Measurements from ENCODE around the gene SLAIN1. TPM values are rescaled to one million over a fixed set of nuclear protein-coding genes. Genes with fewer than 3 reads are reported as not detected.

SLAIN1 gene
- total and polyA plus RNA-seq, 2 of the 8 experiments (the other 6 are each of a cell fraction or from before 2014, with no cell fraction given) = 35.0 to 37.7 TPM

DNA sequence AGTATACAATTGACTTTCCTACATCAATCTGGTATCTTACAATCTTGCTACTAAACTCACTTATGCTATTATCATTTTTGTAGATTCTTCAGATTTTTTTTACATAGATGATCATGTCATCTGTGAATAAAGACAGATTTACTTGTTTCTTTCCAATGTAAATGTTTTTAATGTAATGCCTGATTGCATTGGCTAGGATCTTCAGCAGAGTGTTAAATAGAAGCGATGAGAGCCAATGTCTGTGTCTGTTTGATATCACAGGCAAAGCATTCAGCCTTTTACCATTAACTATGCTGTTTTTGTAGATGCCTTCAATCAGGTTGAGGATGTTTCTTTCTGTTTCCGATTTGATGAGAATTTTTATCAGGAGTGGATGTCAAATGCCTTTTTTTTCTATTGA, 19.2 kb downstream of the SLAIN1 start:
- H3K4me1 ChIP-seq (replicated peaks in 1 of 4; ENCODE audit: control insufficient read depth in 3 of 4, insufficient read depth in 4 of 4, low read length in 3 of 4) = peaks cover 0 to 3% (median 0%) of the 10 kb centered on the region in 4 experiments; a peak in 2 of 7 replicates

More for the DNA sequence above, 19.2 kb downstream of the SLAIN1 start:
- Histone ChIP-seq H4K91ac (replicated peaks; ENCODE audit: insufficient read length, low read length) (no peak overlapping the region), H3K14ac (ENCODE audit: insufficient read length) (no peak overlapping the region), H3K79me2 (ENCODE audit: control insufficient read depth in 1 of 2, insufficient read depth in 2 of 2, low read length in 2 of 2) (peaks cover 0 to 56% of the 10 kb centered on the region in 2 experiments; a peak in 2 of 4 replicates), H2AK5ac (ENCODE audit: low read depth, low read length) (no peak overlapping the region), H3K56ac (replicated peaks; ENCODE audit: insufficient read length, low read depth, low read length) (no peak overlapping the region), H2BK12ac (ENCODE audit: low read depth, low read length) (no peak overlapping the region), H3K9me3 (ENCODE audit: insufficient read depth in 2 of 2, low read depth in 1 of 2, low read length in 1 of 2) (no peaks in the 10 kb centered on the region), H4K5ac (ENCODE audit: insufficient read length, low read depth, low read length) (no peak overlapping the region), H3K36me3 (ENCODE audit: control insufficient read depth in 2 of 4, insufficient read depth in 4 of 4, low read length in 3 of 4) (peaks cover 0 to 13% (median 4%) of the 10 kb centered on the region in 4 experiments; a peak in 2 of 8 replicates), H3K4ac (replicated peaks; ENCODE audit: insufficient read length, low read depth, low read length) (no peak overlapping the region), H3K79me1 (ENCODE audit: low read depth, low read length) (no peaks in the 10 kb centered on the region), H2AFZ (ENCODE audit: low read length) (no peak overlapping the region), H3K4me2 (ENCODE audit: insufficient read depth in 1 of 2, low read depth in 2 of 2, low read length in 2 of 2) (no peak overlapping the region), H3K9ac (replicated peaks in 1 of 4; ENCODE audit: extremely low read depth in 1 of 4, low read depth in 3 of 4, low read length in 3 of 4) (no peak overlapping the region), H2BK5ac (ENCODE audit: low read depth, low read length) (no peak overlapping the region), H2BK20ac (ENCODE audit: low read length) (no peak overlapping the region), H3K23me2 (ENCODE audit: low read depth, low read length) (no peaks in the 10 kb centered on the region), H3K4me3 (ENCODE audit: extremely low read depth in 1 of 4, insufficient read depth in 2 of 4, low read depth in 3 of 4, low read length in 4 of 4) (no peak overlapping the region), H3K27ac (ENCODE audit: low read depth, low read length) (no peak overlapping the region), H2BK120ac (replicated peaks; ENCODE audit: low read depth, low read length) (no peak overlapping the region), H2BK15ac (ENCODE audit: low read length) (no peak overlapping the region), H3K18ac (ENCODE audit: extremely low read depth, low read length) (no peak overlapping the region), H3K27me3 (replicated peaks in 1 of 4; ENCODE audit: control insufficient read depth in 3 of 4, extremely low read depth in 1 of 4, insufficient read depth in 3 of 4, low read length in 3 of 4) (no peaks in the 10 kb centered on the region), H4K8ac (ENCODE audit: extremely low read depth, insufficient read depth, low read length) (no peak overlapping the region), H4K20me1 (replicated peaks in 1 of 2; ENCODE audit: control insufficient read depth in 1 of 2, insufficient read depth in 2 of 2, low read length in 2 of 2) (peaks cover 0 to 3% of the 10 kb centered on the region in 2 experiments), H3K23ac (ENCODE audit: insufficient read length) (no peak overlapping the region)
- CTCF ChIA-PET (ENCODE audit: partially characterized antibody) = no interaction called here
- TF ChIP-seq YY1 (IDR thresholded peaks at IDR 0.05; ENCODE audit: low read depth, low read length) = no peak
- TF ChIP-seq, protein P1, sequence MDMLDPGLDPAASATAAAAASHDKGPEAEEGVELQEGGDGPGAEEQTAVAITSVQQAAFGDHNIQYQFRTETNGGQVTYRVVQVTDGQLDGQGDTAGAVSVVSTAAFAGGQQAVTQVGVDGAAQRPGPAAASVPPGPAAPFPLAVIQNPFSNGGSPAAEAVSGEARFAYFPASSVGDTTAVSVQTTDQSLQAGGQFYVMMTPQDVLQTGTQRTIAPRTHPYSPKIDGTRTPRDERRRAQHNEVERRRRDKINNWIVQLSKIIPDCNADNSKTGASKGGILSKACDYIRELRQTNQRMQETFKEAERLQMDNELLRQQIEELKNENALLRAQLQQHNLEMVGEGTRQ (IDR thresholded peaks at IDR 0.05; ENCODE audit: low read length) = no peak
- no peak for TF ChIP-seq BRCA1 (IDR thresholded peaks at IDR 0.05; ENCODE audit: low read depth, low read length)
- TF ChIP-seq POU5F1 (IDR thresholded peaks at IDR 0.05; ENCODE audit: low read depth, low read length) = no peak
- no peak for TF ChIP-seq SP4 (IDR thresholded peaks at IDR 0.05; ENCODE audit: low read length)
- TF ChIP-seq SP2 (IDR thresholded peaks at IDR 0.05; ENCODE audit: low read length) = no peak
- POLR2A ChIA-PET (ENCODE audit: partially characterized antibody) = no interaction called here
- 88% methylated on average over 2 of the region's 2 CpGs; no CpG with 5 or more reads in 1 of the 2 experiments for WGBS, 2 experiments (ENCODE audit: extremely low coverage in 1 of 2, insufficient coverage in 1 of 2, insufficient read length in 1 of 2, insufficient replicate concordance in 2 of 2, low coverage in 1 of 2, low lambda C conversion rate in 2 of 2, missing lambda C conversion rate in 1 of 2)
- FAIRE-seq (no peak), DNase-seq (ENCODE audit: low read depth in 1 of 2, low spot score in 2 of 2) (no peak)

All from H1 (cell line).